OCI-M2 (cell line): Measurements from ENCODE around the gene FRMD3.

ENCODE experiments used
- DNase-seq: peaks from one replicate; lab custom pipeline; 2025; ENCODE audit not compliant: unreplicated experiment; lab: John Stamatoyannopoulos, UW

The FRMD3 gene

GRCh38 chr9:83538172-83538889 lies at the start of gene FRMD3:
TSS of gene FRMD3 (minus strand) at chr9:83538401. CDS start at chr9:83538231, 170 bp downstream.
- no peak for DNase-seq

DNA sequence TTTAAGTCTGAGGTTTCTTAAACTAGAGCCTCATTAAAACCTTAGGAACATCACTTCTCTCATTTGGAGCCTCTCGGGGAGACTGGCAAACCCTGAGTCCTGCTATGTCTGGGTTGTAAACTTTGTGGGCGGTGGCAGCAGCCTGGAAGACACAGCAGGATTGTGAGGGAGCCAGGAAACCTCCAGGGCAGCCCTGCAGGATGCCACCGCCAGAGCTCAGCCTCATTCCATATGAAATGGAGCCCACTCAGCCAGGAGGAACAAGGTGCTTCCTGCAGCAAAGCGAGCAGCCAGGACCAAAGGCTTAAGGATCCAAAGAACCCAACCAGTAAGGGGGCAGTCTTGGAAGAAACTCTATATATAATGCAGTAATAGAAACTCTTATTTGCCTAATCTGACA lies 46.8 kb upstream of the FRMD3 start:
- DNase-seq = no peak

GRCh38 chr9:83583151-83584014 lies 45.2 kb upstream of the FRMD3 start:
- DNase-seq = no peak

GRCh38 chr9:83582029-83582428 lies 43.8 kb upstream of the FRMD3 start:
- DNase-seq = no peak

DNA sequence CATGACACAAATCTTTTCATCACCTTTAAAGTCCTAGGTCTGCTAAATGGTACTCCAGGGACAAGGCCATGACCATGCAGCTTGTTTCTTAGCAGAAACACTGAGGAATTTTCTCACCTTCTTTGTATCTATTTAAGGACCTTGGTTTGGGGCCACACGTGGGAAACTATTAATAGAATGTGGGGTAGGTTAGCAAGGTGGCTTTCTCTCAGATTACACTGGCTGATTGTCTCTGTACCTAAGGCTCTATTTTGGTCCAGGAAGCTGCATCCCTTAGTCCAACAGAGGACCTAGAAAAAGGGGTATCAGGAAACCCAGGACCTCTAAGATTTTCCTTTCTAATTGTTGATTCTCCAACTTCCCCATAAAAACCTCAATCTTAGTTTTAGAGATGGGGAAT lies 36.3 kb upstream of the FRMD3 start:
- DNase-seq = no peak

- DNase-seq = no peak
These were observed 34.3 kb upstream of the FRMD3 start for GRCh38 chr9:83572524-83572923.

GRCh38 chr9:83570359-83570758 lies 32.2 kb upstream of the FRMD3 start:
- no peak for DNase-seq

DNA sequence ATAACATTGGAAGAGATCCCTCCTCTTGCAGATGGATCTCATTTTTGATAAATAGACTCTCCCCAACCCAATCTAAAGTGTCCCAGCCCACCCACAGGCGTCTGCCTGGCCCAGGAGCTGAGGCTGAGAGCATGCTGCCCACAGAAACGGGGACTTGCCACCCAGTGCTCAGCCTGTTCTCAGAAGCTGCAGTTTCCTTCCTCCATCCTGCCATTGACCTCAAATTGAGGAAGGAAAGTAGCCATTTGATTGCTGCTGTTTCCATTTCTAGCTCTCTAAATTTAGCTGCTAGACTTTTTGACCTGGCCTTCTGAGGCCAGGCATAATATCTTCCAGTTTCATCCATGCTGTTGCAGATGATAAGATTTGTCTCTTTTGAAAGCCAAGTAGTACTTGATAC lies 31.1 kb upstream of the FRMD3 start:
- no peak for DNase-seq

- DNase-seq = no peak
These were observed 25.2 kb upstream of the FRMD3 start for GRCh38 chr9:83563360-83563759.

- no peak for DNase-seq
These were observed 22.1 kb upstream of the FRMD3 start for GRCh38 chr9:83560169-83560826.

DNA sequence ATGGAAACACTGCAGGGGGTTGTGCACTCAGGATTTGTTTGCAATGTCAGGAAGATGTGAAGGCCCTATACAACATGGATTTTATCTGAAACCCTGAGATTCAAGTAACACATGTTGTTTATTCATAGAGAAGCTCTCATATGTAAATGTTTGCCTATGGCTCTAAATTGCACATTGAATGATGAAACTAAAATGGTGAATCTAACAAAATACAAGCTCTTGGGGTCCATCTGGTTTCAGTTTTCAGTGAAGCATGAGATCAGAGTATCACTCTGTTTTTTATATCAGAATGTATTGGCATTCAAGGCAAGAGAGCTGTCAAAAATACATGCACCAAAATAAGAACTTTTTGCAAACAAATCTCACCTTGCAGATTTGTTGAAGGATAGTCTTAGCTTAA lies 19.6 kb upstream of the FRMD3 start:
- no peak for DNase-seq

DNA sequence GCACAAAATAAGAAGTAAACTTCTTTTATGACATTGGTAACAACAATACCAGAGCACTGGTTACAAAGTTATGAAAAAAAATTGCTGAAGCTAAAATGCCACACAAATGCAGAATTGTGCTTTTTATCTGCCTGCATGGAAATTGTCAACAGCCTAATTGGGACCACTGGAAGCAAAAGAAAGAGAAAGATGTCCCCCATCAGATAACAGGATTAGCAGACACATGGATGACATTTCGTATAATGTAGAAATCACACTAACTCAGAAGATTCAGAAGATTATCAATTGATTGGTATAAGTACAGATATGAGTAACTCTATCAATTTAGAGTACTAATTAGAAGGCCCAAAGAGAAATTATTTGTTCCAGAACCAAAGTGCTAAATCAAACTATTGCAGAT lies 19.1 kb upstream of the FRMD3 start:
- DNase-seq = no peak

DNA sequence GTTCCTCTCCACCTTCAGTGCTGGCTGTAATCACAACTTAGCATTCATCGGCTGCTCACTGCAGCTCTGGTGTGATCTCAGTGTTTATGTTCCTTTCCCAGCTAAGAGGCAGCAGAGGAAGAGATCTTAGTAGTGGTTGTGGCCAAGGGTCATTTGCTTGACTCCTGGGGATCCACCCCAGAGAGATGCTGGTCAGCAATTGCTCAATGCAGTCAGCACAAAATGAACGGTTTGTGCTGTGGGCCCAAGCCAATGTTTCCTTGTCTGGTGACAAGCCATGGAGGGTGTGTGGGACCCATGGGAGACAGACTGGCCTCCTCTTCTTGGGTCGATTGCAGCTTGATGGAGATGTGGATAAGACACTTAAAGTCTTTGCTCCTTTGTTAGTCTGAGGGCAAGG lies 16.1 kb upstream of the FRMD3 start:
- no peak for DNase-seq

GRCh38 chr9:83544002-83544698 lies 5.9 kb upstream of the FRMD3 start:
- DNase-seq = no peak

DNA sequence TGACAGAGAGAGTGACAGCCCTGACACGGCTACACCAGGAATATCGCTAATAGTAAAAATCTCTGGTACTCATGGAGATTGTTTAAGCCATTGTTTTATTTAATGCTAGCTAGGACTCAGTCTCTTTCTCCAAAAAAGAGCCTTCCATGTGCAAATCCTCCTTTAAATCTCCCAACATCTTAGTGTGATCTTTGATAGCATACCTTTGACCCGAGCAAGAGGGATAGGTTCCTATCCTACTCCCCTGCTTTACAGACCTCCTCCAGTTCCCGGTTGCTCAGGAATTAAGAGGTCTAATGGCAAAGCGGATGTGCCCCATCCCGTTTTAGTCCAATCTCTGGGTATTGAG lies 663 bp upstream of the FRMD3 start:
- no peak for DNase-seq

DNA sequence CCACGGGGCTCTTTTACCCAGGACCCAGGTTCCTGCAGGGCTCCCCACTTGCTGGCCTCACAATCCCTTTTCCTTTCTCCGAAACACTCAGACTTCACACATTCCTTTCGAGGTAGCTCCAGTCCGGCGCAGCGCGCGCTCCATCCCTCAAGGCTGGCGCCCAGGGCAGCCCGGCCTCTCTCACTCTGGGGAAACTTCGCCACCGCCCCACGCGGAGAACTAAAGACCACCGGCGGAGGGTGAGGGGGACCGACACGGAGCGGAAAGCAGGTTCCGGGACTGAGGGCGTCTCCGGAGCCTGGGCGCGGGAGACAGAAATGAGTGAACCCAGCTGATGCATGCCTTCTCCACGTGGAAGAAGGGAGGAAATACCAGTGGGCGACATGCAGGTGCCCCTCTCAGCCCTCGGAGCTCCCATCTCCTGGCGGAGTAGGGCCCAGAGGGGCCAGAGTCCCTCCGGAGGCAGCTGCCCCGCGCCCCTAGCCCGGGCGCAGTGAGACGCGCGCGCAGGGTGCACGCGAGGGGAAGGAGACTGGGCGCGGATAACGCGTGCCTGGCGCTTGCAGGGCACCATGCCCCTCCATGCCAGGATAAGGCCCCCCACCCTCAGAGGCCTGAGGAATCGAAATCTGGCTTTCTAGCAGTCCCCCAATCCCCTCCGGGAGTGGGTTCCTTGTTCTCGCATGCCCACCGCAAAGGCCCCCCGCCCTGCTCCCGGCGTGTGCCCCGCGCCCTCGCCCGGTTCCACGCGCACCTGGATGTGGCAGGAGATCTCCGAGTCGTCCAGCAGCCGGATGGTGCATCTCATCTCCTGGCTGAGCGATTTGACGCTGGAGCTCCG lies 650 bp downstream of the FRMD3 start:
- no peak for DNase-seq

GRCh38 chr9:83536332-83536731 lies 1.9 kb downstream of the FRMD3 start:
- no peak for DNase-seq

- no peak for DNase-seq
These were observed 2.5 kb downstream of the FRMD3 start for GRCh38 chr9:83535736-83536135.

DNA sequence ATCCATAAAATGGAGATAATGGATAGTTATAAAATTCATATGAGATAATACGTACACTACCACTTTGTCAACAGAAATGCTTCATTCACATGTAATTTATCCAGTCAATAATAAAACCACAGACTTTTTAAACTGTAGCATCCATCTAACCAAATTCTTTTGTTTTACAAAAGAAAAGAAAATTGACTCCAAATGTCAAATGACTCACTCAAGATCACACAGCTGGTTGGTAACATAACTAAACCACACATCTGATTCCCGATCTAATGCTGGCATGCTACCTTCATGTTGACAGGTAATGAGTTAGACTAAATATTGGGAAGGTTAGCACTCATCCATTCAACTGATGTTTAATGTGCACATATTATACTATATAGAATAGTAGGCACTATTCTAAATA lies 4.9 kb downstream of the FRMD3 start:
- no peak for DNase-seq

DNA sequence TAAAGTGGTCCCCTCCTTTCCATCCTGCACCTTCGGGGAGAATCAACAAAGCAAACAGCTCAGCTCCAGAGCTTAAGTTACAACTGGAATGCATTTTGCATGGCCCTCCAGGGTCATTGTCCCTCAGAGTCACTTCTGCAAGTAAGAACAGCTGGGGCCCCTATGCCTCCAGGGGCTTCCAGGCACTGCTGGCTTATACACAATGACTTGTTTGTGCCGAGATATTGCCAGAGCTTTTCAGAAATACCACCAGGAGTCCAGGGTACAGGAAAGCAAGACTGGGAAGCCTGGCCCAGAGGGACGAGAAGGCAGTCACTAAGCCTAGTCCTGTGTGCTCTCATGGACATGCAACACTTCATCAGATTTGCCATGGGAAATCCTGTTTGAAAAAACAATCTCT lies 11.3 kb downstream of the FRMD3 start:
- no peak for DNase-seq

GRCh38 chr9:83526211-83526610 lies 12.0 kb downstream of the FRMD3 start:
- DNase-seq = no peak
